ENCODE results near the gene TMEM212.

DNA sequence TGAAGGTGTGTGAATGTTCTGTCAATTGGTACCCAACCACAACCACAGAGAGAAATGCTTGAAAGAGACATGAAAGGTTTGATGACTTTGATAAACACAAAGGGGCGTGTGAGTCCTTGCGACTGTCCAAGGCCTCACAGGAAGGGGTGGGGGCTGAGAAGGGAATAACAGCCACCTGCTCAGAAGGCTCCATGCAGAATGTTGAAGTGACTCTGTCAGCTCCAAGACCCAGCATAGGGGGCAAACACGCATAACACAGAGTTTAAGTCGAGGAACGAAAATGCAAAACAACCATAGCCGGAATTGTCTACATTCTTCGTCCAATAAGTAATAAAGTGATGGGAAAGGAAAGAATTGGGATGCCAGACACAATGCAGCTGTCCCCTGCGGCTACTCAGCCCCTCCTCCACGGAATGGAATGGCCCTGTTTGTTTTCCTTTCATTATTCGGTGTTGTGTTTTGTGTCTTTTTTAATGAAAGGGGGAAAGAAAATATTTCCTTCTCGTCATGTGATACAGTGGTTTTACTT lies 19.9 kb downstream of the TMEM212 start:
- TF ChIP-seq ZNF444 (CRISPR knock-in tag; IDR thresholded peaks at IDR 0.05) (no peak), CEBPB (tag; IDR thresholded peaks at IDR 0.05) (no peak), BRCA1 (IDR thresholded peaks at IDR 0.05) (no peak), BRCA1 (CRISPR knock-in tag; IDR thresholded peaks at IDR 0.05) (no peak), SMARCA5 (IDR thresholded peaks at IDR 0.05) (no peak), ZNF316 (IDR thresholded peaks at IDR 0.05) (no peak), NELFE (IDR thresholded peaks at IDR 0.05; ENCODE audit: insufficient read depth, insufficient read length) (no peak)
- TF ChIP-seq, protein P1, sequence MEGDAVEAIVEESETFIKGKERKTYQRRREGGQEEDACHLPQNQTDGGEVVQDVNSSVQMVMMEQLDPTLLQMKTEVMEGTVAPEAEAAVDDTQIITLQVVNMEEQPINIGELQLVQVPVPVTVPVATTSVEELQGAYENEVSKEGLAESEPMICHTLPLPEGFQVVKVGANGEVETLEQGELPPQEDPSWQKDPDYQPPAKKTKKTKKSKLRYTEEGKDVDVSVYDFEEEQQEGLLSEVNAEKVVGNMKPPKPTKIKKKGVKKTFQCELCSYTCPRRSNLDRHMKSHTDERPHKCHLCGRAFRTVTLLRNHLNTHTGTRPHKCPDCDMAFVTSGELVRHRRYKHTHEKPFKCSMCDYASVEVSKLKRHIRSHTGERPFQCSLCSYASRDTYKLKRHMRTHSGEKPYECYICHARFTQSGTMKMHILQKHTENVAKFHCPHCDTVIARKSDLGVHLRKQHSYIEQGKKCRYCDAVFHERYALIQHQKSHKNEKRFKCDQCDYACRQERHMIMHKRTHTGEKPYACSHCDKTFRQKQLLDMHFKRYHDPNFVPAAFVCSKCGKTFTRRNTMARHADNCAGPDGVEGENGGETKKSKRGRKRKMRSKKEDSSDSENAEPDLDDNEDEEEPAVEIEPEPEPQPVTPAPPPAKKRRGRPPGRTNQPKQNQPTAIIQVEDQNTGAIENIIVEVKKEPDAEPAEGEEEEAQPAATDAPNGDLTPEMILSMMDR (IDR thresholded peaks at IDR 0.05 in 2 of 3, conservative IDR thresholded peaks at IDR 0.05 in 1 of 3; ENCODE audit: insufficient read depth in 2 of 3, low read depth in 1 of 3, low read length in 3 of 3): no peak
- TF ChIP-seq, protein P2, sequence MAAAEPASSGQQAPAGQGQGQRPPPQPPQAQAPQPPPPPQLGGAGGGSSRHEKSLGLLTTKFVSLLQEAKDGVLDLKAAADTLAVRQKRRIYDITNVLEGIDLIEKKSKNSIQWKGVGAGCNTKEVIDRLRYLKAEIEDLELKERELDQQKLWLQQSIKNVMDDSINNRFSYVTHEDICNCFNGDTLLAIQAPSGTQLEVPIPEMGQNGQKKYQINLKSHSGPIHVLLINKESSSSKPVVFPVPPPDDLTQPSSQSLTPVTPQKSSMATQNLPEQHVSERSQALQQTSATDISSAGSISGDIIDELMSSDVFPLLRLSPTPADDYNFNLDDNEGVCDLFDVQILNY (CRISPR knock-in tag; IDR thresholded peaks at IDR 0.05): no peak
